Activated CD4-positive, alpha-beta T cell treated with anti-CD3 and anti-CD28 coated beads for 24 hours (primary cell): ENCODE results near the gene MRGPRE.

Experiments used
- DNase-seq, 2 donors: peaks; one replicate each; pipeline ENCODE4 v3.0.0-alpha.2; 2020; ENCODE audit warnings: low read depth in 2 of 2

MRGPRE gene

DNA sequence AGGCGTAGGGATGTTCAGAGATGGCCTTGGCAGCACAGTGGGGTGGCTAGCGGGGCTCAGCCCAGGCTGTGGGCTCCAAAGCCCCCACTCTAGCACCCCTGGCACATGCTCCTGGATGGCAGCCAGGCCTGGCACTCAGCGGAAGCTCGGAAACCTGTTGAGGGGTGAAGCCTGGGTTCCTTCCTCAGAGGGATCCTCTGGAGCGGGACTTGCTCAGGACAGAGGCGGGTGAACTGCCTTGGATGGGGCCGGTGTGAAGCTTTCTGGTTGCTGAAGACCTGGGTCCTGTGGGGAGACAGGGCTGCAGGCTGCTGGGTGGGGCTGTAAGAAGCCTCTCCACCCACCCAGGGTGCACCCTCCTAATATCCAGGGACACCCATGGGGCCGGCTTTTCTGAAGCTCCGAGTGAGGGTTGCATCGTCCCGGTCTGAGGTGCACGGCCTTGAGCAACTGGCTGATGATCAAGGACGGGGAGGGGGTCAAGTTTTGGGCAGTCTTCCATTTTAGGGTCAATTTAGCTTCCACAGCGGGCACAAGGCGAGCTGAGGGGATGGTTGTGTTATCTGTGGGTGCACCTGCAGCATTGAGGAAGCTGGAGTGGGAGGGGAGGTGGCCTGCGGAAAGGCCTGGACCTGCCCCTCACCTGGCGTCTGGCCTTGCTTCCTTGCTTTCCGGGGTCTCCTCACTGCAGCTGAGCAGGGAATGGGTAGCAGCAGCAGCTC lies 5.2 kb downstream of the MRGPRE start:
- no peak for DNase-seq

GRCh38 chr11:3225826-3226750 lies 6.1 kb downstream of the MRGPRE start:
- no peak for DNase-seq

DNA sequence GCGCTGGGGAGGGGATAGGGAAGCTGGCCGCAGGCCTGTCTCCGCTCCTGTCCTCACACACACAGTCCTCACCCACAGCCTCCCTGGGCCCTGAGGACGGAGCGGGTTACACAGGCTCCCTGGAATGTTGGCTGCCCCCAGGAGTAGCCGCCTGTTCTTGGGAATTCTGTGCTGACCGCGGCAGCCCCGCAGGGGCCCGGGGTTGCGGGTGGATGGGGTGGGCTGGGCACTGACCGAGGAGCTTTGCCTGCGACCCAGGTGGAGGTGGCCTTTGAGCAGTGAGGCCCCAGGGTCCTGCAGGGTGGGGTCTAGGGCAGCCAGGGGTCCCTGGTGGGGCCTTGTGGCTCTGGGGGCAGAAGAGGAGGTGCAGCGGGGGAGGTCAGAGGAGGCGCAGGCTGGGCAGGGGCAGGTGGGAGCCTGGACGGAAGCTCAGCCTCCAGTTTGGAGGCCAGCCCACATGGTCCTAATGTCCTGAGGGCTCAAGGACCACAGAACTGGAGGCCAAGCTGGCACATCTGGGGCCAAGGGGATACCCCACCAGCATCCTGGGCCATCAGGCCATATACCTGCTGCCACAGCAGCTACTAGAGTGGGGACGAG lies 7.0 kb downstream of the MRGPRE start:
- no peak for DNase-seq

GRCh38 chr11:3224401-3225057 lies 7.7 kb downstream of the MRGPRE start:
- DNase-seq: no peak

DNA sequence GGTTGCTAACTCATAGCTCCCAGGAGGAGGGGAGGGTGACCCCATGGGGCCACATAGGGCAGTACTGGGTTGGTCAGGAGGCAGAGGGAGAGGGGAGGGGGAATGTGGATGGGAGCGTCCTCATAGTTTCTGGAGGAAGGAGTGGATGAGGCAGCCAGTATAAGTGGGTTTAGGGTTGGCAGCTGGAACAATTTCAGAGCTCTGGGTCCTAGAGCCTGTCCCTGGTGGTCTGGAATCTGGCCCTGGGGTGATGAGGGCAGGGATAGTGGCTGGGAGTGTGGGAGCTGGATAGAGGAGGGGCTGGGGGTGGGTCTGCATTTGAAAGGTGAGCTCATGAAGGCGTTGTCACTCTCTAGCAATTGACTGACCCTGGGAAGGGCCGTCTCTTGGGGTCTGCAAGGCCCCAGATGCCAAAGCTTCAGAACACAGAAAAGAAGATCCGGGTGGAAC lies 8.3 kb downstream of the MRGPRE start:
- no peak for DNase-seq

GRCh38 chr11:3222941-3223915 lies 9.0 kb downstream of the MRGPRE start:
- DNase-seq: no peak

- DNase-seq: no peak
Measured at GRCh38 chr11:3222003-3222855, 10.0 kb downstream of the MRGPRE start.

GRCh38 chr11:3221408-3222002 lies 10.7 kb downstream of the MRGPRE start:
- DNase-seq: no peak

DNA sequence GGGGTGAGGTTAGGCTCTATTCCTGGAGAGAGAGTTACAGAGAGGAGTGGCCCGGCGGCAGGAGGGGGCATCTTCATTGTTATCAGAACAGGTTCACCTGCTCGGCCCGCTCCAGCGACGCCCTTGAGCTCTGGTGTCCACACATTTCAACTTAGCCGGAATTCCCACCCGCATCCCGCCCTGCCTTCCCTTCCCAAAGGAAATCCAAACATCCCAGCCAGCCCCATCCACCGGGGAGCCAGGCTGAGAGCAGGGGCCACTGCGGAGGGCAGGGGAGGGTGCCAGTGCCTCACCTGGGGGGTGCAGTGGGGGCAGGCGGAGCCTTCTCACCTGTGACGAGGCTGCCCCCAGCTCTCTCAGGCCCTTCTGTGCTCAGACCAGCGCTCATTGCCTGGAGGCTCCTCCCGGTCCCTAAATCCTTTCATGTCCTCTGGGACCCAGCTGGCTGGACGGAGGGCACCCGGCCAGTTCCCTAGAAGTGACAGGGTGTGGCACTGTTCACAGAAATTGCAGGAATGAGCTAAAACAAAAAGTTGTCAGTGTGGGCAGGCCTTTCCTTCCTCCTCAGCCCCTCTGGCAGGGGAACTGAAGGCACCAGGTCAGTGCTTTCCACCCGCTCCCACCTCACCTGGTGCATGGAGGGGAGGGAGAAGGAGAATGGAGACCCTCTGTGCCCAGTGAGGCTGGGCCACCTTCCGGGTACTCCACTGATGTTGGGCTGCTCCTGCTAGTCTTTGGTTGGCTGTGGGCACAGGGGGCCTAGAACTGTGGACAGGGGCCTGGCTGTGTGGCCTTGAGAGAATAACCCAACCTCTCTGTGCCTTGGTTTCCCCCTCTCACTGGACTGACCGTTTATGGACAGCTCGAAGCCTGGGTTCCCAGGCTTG lies 11.5 kb downstream of the MRGPRE start:
- no peak for DNase-seq

DNA sequence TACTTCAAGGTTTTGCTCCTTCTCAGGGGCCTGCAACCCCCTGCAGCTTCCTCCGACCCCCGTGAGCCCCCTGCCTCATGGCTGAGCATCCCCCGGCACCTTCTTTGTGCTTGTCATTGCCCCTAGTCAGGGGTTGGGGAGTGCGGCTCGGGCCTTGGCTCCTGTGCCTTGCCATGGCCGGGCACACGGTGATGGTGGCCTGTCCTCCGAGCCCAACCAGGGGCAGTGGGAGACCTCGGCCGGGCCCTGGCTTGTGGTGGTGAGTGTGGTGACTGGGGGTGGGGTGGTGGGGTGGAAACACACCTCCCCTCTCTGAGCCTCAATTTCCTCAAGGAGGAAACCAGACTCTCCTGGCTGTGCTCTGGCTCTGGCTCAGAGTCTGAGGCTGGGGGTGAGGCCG lies 12.1 kb downstream of the MRGPRE start:
- DNase-seq: no peak

GRCh38 chr11:3219281-3219892 lies 12.8 kb downstream of the MRGPRE start:
- DNase-seq: no peak

DNA sequence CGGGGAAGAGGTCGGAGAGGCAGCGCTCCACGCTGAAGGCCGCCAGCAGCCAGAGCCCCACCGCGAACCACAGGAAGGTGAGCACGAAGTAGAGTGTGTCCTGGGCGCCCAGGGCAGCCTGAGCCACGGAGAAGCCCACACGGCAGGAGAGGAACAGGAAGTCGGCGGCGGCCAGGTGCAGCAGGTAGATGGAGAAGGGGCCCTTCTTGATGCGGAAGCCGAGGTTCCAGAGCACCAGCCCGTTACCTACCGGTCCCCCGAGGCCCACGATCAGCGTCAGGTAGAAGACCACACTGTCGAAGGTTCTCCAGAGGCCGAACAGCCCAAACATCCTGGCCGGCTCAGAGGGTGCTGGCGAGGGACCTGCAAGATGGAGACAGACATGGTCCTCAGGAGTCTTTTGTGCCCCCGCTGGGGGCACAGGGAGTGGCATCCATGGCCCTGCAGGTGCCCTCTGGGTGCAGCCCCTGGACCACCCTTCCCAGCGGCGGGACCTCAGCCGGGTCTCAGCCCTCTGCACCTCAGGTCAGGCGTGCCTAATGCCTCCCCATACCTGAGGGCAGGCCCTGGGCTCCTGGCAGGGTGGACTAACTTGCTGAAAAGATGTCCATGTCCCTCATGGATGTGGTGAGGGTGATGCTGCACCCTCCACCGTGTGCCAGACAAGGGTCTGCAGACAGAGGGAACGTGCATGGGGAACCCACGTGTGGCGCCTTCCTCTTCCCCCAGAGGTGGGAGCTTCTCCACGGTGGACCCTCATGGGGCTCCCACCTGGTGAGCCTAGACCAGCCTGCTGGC lies 13.5 kb downstream of the MRGPRE start, which contains the start of gene MRGPRG:
Gene MRGPRG, minus strand, starts transcription at position 331 of the 798 bp plus-strand sequence. Its CDS starts 0 bp downstream, at position 331.
- DNase-seq: no peak

DNA sequence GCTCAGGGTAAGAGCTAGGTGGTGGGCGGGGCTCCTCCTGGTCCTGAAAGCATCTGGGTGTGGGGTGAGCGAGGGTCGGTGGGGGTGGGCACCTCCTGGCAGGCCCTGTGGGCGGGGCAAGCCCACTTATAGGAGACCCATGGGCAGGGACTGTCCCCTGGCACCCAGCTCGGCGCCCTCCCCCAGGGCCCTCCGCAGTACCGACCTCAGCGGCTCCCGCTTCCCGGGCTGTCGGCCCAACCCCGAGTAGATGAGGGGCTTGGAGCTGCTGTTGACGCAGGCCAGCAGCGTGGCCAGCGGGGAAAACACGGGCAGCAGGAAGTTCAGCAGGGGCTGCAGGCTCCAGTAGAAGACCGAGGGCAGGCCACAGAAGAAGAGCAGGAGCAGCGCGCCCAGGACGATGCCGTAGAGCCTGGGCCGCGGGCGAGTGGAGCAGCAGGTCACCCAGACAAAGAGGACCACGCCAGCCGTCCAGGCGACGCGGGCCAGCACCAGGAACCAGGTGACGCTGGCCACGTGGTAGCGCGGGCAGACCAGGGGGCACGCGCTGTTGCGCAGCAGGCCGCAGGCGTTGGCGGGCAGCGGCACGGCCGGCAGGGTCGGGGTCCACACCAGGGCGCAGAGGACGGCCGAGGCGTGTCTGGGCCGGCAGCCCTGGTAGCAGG lies 14.3 kb downstream of the MRGPRE start:
- DNase-seq: no peak

DNA sequence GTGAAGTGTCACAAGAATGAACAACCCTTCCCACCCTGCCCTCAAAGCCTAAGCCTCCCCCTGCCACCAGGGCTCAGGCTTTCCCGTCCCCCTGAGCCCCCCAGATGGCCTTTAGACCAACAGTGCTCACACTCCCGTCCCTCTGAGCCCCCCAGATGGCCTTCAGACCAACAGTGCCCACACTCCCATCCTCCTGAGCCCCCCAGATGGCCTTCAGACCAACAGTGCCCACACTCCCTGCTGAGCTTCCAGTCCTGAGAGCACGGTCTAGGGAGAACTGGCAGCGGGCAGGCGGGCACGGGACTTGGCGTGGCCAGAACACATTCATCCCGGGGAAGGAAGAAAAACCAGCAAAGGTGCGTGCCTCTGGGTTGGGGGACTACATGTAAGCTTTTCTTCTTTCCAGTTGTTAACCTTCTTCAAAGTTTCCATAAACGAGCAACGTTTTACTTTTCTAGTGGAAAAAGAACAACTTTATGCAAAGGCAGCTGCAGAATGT lies 16.1 kb downstream of the MRGPRE start:
- no peak for DNase-seq

- DNase-seq: no peak
Measured at GRCh38 chr11:3215346-3216026, 16.7 kb downstream of the MRGPRE start.

- DNase-seq: no peak
Measured at GRCh38 chr11:3214420-3214699, 17.9 kb downstream of the MRGPRE start.
